Keratinocyte (primary cell): ENCODE results near the gene WIPF3. TPM values are rescaled to one million over a fixed set of nuclear protein-coding genes. Genes with fewer than 3 reads are reported as not detected.

Experiments
- DNase-seq: peaks from one replicate; pipeline ENCODE4 v3.0.0-alpha.2; 2011; ENCODE audit warnings: low read depth, missing footprints, low spot score
- FAIRE-seq: peaks from 2 replicates; lab custom pipeline; 2011; peaks lifted over from hg19 to GRCh38; lab: Jason Lieb, UNC
- H2AFZ ChIP-seq: 2 replicates; pipeline ENCODE4 v1.6.0; 2012; ENCODE audit warnings: low read length, control low read depth, inconsistent platforms; ENCODE audit not compliant: control insufficient read depth
- H3K27ac ChIP-seq: 2 replicates; pipeline ENCODE4 v1.5.1; 2011; ENCODE audit warnings: low read length; ENCODE audit not compliant: control insufficient read depth, insufficient read depth
- H3K27me3 ChIP-seq: 3 replicates; pipeline ENCODE4 v1.6.0; 2011; ENCODE audit warnings: low read length; ENCODE audit not compliant: control insufficient read depth, insufficient read depth; ENCODE audit errors: extremely low read depth
- H3K36me3 ChIP-seq, 2 experiments: 2 replicates in 1 of 2; 3 replicates in 1 of 2; pipeline ENCODE4 v1.5.1; 2011; ENCODE audit warnings: low read length in 2 of 2, mild to moderate bottlenecking in 1 of 2; ENCODE audit not compliant: control insufficient read depth in 2 of 2, insufficient read depth in 2 of 2; ENCODE audit errors: extremely low read depth in 1 of 2
- H3K4me1 ChIP-seq: 3 replicates; pipeline ENCODE4 v1.5.1; 2011; ENCODE audit warnings: low read length; ENCODE audit not compliant: control insufficient read depth, insufficient read depth; ENCODE audit errors: extremely low read depth
- H3K4me2 ChIP-seq: 3 replicates; pipeline ENCODE4 v1.6.0; 2011; ENCODE audit warnings: low read depth, low read length; ENCODE audit not compliant: control insufficient read depth, insufficient read depth; ENCODE audit errors: extremely low read depth
- H3K4me3 ChIP-seq, 3 experiments: fragments of 200-600 bp in 1 of 3; sonication (generic) in 1 of 3; 2 replicates in 2 of 3; 3 replicates in 1 of 3; pipeline ENCODE4 v1.5.1; 2011 to 2016; ENCODE audit warnings: low read length in 3 of 3, mild to moderate bottlenecking in 3 of 3, control low read depth in 2 of 3, inconsistent platforms in 1 of 3, low read depth in 1 of 3, mixed read lengths in 1 of 3, mixed run types in 1 of 3, moderate library complexity in 1 of 3; ENCODE audit not compliant: control insufficient read depth in 2 of 3, insufficient read depth in 2 of 3; ENCODE audit errors: extremely low read depth in 1 of 3
- H3K79me2 ChIP-seq: 2 replicates; pipeline ENCODE4 v1.6.0; 2012; ENCODE audit warnings: low read length; ENCODE audit not compliant: control insufficient read depth, insufficient read depth
- H3K9ac ChIP-seq: 3 replicates; pipeline ENCODE4 v1.6.0; 2011; ENCODE audit warnings: low read length; ENCODE audit not compliant: control insufficient read depth, insufficient read depth; ENCODE audit errors: extremely low read depth
- H3K9me1 ChIP-seq: 3 replicates; pipeline ENCODE4 v1.6.0; 2011; ENCODE audit warnings: low read length; ENCODE audit not compliant: control insufficient read depth, insufficient read depth; ENCODE audit errors: extremely low read depth
- H3K9me3 ChIP-seq: 2 replicates; pipeline ENCODE4 v1.5.1; 2012; ENCODE audit warnings: low read depth, low read length; ENCODE audit not compliant: control insufficient read depth
- H4K20me1 ChIP-seq: 3 replicates; pipeline ENCODE4 v1.6.0; 2011; ENCODE audit warnings: low read length; ENCODE audit not compliant: control insufficient read depth, insufficient read depth; ENCODE audit errors: extremely low read depth
- CTCF ChIP-seq, 3 experiments: IDR thresholded peaks in 1 of 3; conservative IDR thresholded peaks in 1 of 3; optimal IDR thresholded peaks in 1 of 3; 2 replicates in 2 of 3; 3 replicates in 1 of 3; pipeline versions ENCODE3 to v1.5.1; 2011; ENCODE audit warnings: low read length in 3 of 3, mild to moderate bottlenecking in 3 of 3, moderate library complexity in 2 of 3, control low read depth in 1 of 3, inconsistent platforms in 1 of 3; ENCODE audit not compliant: insufficient read depth in 2 of 3; ENCODE audit errors: extremely low read depth in 1 of 3
- EZH2 ChIP-seq: IDR thresholded peaks from one replicate; pipeline ENCODE4 v1.6.1; 2012; ENCODE audit warnings: inconsistent platforms, mild to moderate bottlenecking, low read length, moderate library complexity
- dilution Hi-C: fragments of 300-500 bp; cut with MboI; formaldehyde crosslinking; loops from one replicate; pipeline ENCODE4 v1.7.0; 2020; ENCODE audit warnings: low sequenced_read_pairs; ENCODE audit not compliant: extremely low pct_ligation_motif_present
- polyA plus RNA-seq, 5 experiments: library from polyadenylated mRNA; depleted of rRNA in 3 of 5; stranded (reverse) in 3 of 5; stranded (forward) in 1 of 5; unstranded in 1 of 5; fragments of >200 nt; gene quantifications; 1 replicate in 1 of 5; 2 replicates in 3 of 5; 3 replicates in 1 of 5; pipeline versions ENCODE4 v1.2.1 to v1.2.3, GENCODE V29; 2011 to 2012; ENCODE audit warnings: missing spikeins in 2 of 5, low read depth in 1 of 5, low replicate concordance in 1 of 5

The WIPF3 gene
- polyA plus RNA-seq, 1 donor (not counting 4 experiments of a cell fraction or from before 2014, with no cell fraction given), result 0.04 TPM

GRCh38 chr7:29883462-29884398, 77.4 kb downstream of the WIPF3 start:
- Histone ChIP-seq H3K9me1 (no peaks in the 10 kb centered on the region), H4K20me1 (no peaks in the 10 kb centered on the region), H3K4me3 (peak overlapping the region in 2 of 3 experiments; percentile 21 to 49), H3K79me2 (no peaks in the 10 kb centered on the region), H3K27me3 (no peaks in the 10 kb centered on the region), H3K4me2 (peak overlapping the region; percentile 79), H3K36me3 (no peaks in the 10 kb centered on the region), H2AFZ (peak overlapping the region; percentile 35), H3K9me3 (no peaks in the 10 kb centered on the region), H3K4me1 (peaks cover 5% of the 10 kb centered on the region), H3K27ac (no peak overlapping the region), H3K9ac (peak overlapping the region; percentile 22)
- FAIRE-seq (no peak), DNase-seq (no peak)
- TF ChIP-seq EZH2 (no peak), CTCF (optimal IDR thresholded peaks at IDR 0.05 in 1 of 3, IDR thresholded peaks at IDR 0.05 in 1 of 3, conservative IDR thresholded peaks at IDR 0.05 in 1 of 3; ENCODE audit: extremely low read depth in 1 of 3, insufficient read depth in 2 of 3, low read length in 3 of 3) (no peak)
- dilution Hi-C loops, result no loop called here

- Histone ChIP-seq H3K9me1 (no peaks in the 10 kb centered on the region), H2AFZ (peak overlapping the region; percentile 31), H3K4me2 (no peak overlapping the region), H3K27me3 (no peaks in the 10 kb centered on the region), H3K36me3 (no peaks in the 10 kb centered on the region), H4K20me1 (no peaks in the 10 kb centered on the region), H3K79me2 (no peaks in the 10 kb centered on the region), H3K4me3 (peak overlapping the region in 1 of 3 experiments; percentile 21), H3K4me1 (peaks cover 5% of the 10 kb centered on the region), H3K27ac (no peak overlapping the region), H3K9me3 (no peaks in the 10 kb centered on the region), H3K9ac (no peak overlapping the region)
- TF ChIP-seq CTCF (optimal IDR thresholded peaks at IDR 0.05 in 1 of 3, IDR thresholded peaks at IDR 0.05 in 1 of 3, conservative IDR thresholded peaks at IDR 0.05 in 1 of 3; ENCODE audit: extremely low read depth in 1 of 3, insufficient read depth in 2 of 3, low read length in 3 of 3), result peak in 2 of 3 experiments; percentile 15 to 33
- TF ChIP-seq EZH2, result no peak
- dilution Hi-C loops, result no loop called here
- FAIRE-seq (no peak), DNase-seq (no peak)
These were observed 78.3 kb downstream of the WIPF3 start for GRCh38 chr7:29884399-29885272.
